IPS-11a (cell line): ENCODE measurements around the gene PFAS.

Experiments used
- H3K4me3 ChIP-seq: one replicate; pipeline ENCODE4 v1.5.1; 2013; ENCODE audit warnings: low read depth, low read length, control low read depth

Gene PFAS

DNA sequence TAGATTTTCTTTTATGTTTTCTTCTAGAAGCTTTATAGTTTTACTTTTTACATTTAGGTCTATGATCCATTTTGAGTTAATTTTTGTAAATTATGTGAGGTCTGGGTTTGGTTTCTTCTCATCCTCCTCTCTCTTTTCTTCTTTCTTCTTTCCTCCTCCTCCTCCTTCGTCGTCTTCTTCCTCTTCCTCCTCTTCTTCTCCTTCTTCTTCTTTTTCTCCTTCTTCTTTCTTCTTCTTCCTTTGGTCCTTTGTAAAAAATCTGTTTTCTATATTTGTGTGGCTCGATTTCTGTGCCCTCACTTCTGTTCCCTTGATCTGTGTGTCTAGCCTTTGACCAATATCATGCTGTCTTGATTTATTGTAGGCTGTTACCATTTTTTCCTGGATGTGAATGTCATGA, 51.1 kb downstream of the PFAS start:
- no peak overlapping the region for H3K4me3 ChIP-seq

DNA sequence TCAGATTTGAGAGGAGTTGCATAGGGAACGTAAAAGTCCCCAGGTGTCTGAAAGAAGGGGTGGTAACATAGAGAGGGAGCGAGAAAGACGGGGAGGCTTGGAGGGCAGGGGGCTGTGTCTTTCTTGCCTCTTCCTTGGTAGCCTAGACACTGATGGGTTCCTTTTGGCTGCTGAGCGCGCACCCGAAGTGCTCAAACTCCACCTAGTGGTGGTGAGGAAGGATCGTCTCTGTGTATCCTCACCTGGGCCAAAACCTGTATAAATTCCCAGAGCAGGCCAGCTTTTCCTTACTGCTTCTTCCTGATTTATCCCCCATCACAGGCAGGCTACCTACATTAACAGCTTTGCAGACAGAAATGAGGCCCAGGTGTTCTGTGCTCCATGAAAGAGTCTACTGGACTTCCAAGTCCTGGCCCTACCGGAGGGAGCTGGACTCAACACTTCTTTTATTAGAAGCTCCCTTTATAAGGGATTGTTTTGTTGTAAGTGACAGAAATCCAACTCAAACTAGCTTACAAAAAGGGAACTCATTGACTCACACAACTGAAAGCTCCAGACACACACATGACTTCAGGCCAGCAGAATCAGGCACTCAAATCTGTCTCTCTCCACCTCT, 51.6 kb downstream of the PFAS start:
- no peak overlapping the region for H3K4me3 ChIP-seq

- no peak overlapping the region for H3K4me3 ChIP-seq
These were observed 61.6 kb downstream of the PFAS start for GRCh38 chr17:8310601-8311123.

- H3K4me3 ChIP-seq: no peak overlapping the region
These were observed 62.2 kb downstream of the PFAS start for GRCh38 chr17:8311131-8311790.

DNA sequence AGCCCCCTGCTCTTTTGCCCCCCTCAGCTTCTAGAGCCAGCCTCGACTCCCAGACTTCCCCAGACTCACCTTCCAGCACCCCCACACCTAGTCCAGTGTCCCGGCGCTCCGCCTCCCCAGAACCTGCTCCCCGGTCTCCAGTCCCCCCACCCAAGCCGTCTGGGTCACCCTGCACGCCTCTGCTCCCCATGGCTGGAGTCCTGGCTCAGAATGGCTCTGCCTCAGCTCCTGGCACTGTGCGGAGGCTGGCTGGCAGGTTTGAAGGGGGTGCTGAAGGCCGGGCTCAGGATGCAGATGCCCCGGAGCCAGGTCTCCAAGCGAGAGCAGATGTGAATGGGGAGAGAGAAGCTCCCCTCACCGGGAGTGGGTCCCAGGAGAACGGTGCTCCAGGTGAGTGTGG, 63.2 kb downstream of the PFAS start:
- H3K4me3 ChIP-seq: no peak overlapping the region

GRCh38 chr17:8312726-8313600, 63.9 kb downstream of the PFAS start:
- H3K4me3 ChIP-seq: no peak overlapping the region

DNA sequence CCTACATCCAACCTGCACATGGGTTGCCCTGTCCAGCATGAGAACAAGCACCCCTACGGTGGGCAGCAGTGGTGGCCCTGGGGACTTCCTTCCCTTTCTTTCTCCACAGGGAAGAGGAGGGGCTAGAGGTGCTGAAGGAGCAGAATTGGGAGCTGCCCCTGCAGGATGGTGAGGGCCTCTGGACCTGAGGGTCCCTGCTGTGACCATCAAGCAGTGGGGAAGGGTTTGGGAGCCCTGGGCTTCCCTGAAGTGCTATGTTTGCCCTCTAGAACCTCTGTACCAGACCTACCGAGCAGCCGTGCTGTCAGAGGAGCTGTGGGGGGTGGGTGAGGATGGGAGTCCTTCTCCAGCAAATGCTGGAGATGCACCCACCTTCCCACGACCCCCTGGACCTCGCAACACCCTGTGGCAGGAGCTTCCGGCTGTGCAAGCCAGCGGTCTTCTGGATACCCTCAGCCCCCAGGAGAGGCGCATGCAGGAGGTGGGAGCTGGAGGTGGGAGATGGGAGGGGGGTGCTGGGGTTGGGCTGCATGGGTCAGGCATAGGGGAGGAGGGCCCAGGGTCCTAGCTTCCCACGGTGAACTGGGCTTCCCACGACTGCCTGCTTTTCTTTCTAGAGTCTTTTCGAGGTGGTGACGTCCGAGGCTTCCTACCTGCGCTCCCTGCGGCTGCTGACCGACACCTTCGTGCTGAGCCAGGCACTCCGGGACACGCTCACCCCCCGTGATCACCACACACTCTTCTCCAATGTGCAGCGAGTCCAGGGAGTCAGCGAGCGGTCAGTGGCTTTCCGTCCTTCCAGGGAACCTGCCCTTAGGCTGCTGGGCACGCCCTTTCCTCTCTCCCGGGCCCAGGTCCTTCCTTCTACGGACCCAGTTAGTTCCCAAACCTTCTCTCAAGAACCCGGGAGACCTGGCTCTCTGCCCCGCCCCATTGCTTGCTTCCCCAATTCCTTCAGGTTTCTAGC, 66.0 kb downstream of the PFAS start:
- H3K4me3 ChIP-seq: peak overlapping the region; percentile 52

DNA sequence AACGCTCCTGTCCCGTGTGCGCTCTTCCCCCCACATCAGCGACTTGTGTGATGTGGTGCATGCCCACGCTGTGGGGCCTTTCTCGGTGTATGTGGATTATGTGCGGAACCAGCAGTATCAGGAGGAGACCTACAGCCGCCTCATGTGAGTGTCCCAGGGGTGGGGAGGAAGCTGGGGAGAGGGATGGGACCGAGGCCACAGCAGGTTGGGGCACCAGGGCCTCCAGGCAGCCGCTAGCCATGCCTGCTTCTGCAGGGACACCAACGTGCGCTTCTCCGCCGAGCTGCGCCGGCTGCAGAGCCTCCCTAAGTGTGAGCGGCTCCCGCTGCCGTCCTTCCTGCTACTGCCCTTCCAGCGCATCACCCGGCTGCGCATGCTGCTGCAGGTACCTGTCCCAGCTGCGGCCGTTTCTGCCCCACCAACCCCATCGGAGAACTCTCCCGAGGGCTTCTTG, 66.7 kb downstream of the PFAS start:
- peak overlapping the region; percentile 52 for H3K4me3 ChIP-seq

DNA sequence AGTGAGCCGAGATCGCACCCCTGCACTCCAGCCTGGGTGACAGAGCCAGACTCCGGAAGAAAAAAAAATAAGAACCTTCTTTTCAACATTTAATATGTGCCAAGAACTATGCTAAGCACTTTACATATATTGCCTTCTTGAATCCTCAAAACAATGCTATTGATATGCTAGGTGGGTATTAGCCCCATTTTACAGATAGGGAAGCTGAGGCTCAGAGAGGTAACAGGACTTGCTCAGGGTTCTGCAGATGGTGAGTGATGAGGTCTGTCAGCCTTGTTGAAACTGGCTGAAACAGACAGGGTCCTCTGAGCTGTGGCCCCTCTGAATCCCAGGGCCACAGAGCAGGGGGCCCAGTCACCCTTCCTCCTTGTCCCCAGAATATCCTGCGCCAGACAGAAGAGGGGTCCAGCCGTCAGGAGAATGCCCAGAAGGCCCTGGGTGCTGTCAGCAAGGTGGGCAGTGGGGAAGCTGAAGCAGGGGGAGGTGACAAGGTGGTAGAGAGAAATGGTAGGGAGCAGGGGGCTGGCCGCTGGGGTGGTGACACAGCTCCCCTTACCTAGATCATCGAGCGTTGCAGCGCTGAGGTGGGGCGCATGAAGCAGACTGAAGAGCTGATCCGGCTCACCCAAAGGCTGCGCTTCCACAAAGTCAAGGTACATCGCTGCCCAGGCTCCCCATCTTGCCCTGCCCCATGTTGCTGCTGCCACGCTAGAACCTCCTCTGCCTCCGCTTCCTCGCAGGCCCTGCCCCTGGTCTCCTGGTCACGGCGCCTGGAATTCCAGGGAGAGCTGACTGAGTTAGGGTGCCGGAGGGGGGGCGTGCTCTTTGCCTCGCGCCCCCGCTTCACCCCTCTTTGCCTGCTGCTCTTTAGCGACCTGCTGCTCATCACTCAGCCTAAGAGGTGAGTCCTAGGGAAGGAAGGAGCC, 69.2 kb downstream of the PFAS start:
- H3K4me3 ChIP-seq: no peak overlapping the region
